Astrocyte (in vitro differentiated cells and primary cell): ENCODE results near the gene SSB.

Experiments used
- CTCF ChIP-seq: IDR thresholded peaks from 2 replicates; pipeline ENCODE4 v1.5.1; 2011; ENCODE audit warnings: low read depth, mild to moderate bottlenecking, inconsistent platforms, low read length, moderate library complexity; ENCODE audit not compliant: insufficient read depth
- EZH2 ChIP-seq: IDR thresholded peaks from 2 replicates; pipeline ENCODE4 v1.6.1; 2012; ENCODE audit warnings: mild to moderate bottlenecking, low read length, inconsistent platforms; ENCODE audit not compliant: insufficient read depth

- TF ChIP-seq CTCF (no peak), EZH2 (no peak)
Observed at GRCh38 chr2:169765523-169765922, 33.1 kb upstream of the SSB start.
